K562 (cell line): ENCODE results near the gene GHR. TPM values are rescaled to one million over a fixed set of nuclear protein-coding genes. Genes with fewer than 3 reads are reported as not detected.

ENCODE experiments used
- ATAC-seq: fragments of 200-7000 bp; cut with Tn5 transposase; 3 replicates; pipeline ENCODE4 v1.9.1; 2020; ENCODE audit warnings: moderate library complexity
- BruUV-seq: library from RNA; stranded (reverse); fragments of 400-500 nt; replicated peaks from 2 replicates; lab custom pipeline; 2021; lab: Mats Ljungman, UMichigan
- CTCF ChIA-PET: fragments of 300-600 bp; formaldehyde crosslinking; extraction: SDS; loops from one replicate; lab custom pipeline; 2021; ENCODE audit warnings: low intra/inter-chr PET ratio; lab: Yijun Ruan, JAX
- POLR2A ChIA-PET: fragments of 300-600, 350-650 bp; sonication (Branson Sonifier 250); formaldehyde crosslinking; extraction: SDS; loops from one replicate; lab custom pipeline; 2021; ENCODE audit warnings: antibody characterized with exemption, inconsistent platforms; lab: Yijun Ruan, JAX
- DNase-seq, 4 experiments: peaks; one replicate each; pipeline versions ENCODE4 v3.0.0 to v3.0.0-alpha.2; 2011 to 2018; ENCODE audit warnings: low spot score in 3 of 4, mixed read lengths in 3 of 4; ENCODE audit errors: extremely low read depth in 1 of 4
- FAIRE-seq: peaks from 2 replicates; lab custom pipeline; 2011; peaks lifted over from hg19 to GRCh38; lab: Jason Lieb, UNC
- H2AFZ ChIP-seq: 2 replicates; pipeline ENCODE4 v1.6.0; 2011; ENCODE audit warnings: low read depth, low read length, control low read depth, inconsistent platforms
- H3K27ac ChIP-seq: fragments of 200-600 bp; 3 replicates; pipeline ENCODE4 v1.8.0; 2011; ENCODE audit warnings: low read depth, mild to moderate bottlenecking, control low read depth, inconsistent platforms, low read length, moderate library complexity, mixed read lengths; ENCODE audit errors: extremely low read depth
- H3K27me3 ChIP-seq, 2 experiments: fragments of 300-600 bp in 1 of 2; 2 replicates in 1 of 2; 3 replicates in 1 of 2; pipeline versions ENCODE4 v1.6.0 to v1.8.0; 2011; ENCODE audit warnings: inconsistent platforms in 2 of 2, low read length in 2 of 2, mild to moderate bottlenecking in 1 of 2, mixed read lengths in 1 of 2, moderate library complexity in 1 of 2; ENCODE audit not compliant: control insufficient read depth in 2 of 2, insufficient read depth in 2 of 2
- H3K36me3 ChIP-seq: fragments of 300-600 bp; 3 replicates; pipeline ENCODE4 v1.8.0; 2011; ENCODE audit warnings: mild to moderate bottlenecking, low read length, inconsistent platforms; ENCODE audit not compliant: control insufficient read depth, insufficient read depth
- H3K4me1 ChIP-seq, 2 experiments: fragments of 200-600 bp in 1 of 2; replicated peaks in 1 of 2; 2 replicates in 1 of 2; 3 replicates in 1 of 2; pipeline versions ENCODE4 v1.5.1 to v1.8.0; 2011; ENCODE audit warnings: inconsistent platforms in 2 of 2, low read length in 2 of 2, mild to moderate bottlenecking in 1 of 2, mixed read lengths in 1 of 2, moderate library complexity in 1 of 2; ENCODE audit not compliant: control insufficient read depth in 2 of 2, insufficient read depth in 2 of 2
- H3K4me2 ChIP-seq: 2 replicates; pipeline ENCODE4 v1.6.1; 2011; ENCODE audit warnings: low read length, control low read depth, inconsistent platforms, mixed read lengths; ENCODE audit not compliant: insufficient read depth
- H3K4me3 ChIP-seq: fragments of 200-600 bp; sonication (generic), shearing (Covaris generic); 2 replicates; pipeline ENCODE4 v1.5.1; 2016; ENCODE audit warnings: control low read depth, inconsistent platforms
- H3K79me2 ChIP-seq: fragments of 200-600 bp; 3 replicates; pipeline ENCODE4 v1.8.0; 2011; ENCODE audit warnings: low read length, inconsistent platforms; ENCODE audit not compliant: control insufficient read depth, insufficient read depth
- H3K9ac ChIP-seq, 2 experiments: 2 replicates each; pipeline versions ENCODE4 v1.6.0 to v1.6.1; 2011; ENCODE audit warnings: low read depth in 2 of 2, low read length in 2 of 2, control low read depth in 1 of 2, inconsistent platforms in 1 of 2, mild to moderate bottlenecking in 1 of 2, mixed read lengths in 1 of 2; ENCODE audit not compliant: insufficient read depth in 1 of 2
- H3K9me1 ChIP-seq: one replicate; pipeline ENCODE4 v1.6.0; 2011; ENCODE audit warnings: inconsistent platforms, mild to moderate bottlenecking, low read length, moderate library complexity; ENCODE audit not compliant: control insufficient read depth, insufficient read depth
- H3K9me3 ChIP-seq: replicated peaks from 2 replicates; pipeline ENCODE4 v1.5.1; 2011; ENCODE audit warnings: low read depth, low read length, inconsistent platforms; ENCODE audit not compliant: control insufficient read depth, insufficient read depth
- H4K20me1 ChIP-seq: replicated peaks from 2 replicates; pipeline ENCODE4 v1.6.1; 2011; ENCODE audit warnings: low read length, inconsistent platforms, mixed read lengths; ENCODE audit not compliant: control insufficient read depth, insufficient read depth
- ARID2 ChIP-seq: fragments of 450-650 bp; IDR thresholded peaks from 2 replicates; pipeline ENCODE4 v1.6.1; 2017; ENCODE audit warnings: antibody characterized with exemption, mild to moderate bottlenecking
- DEAF1 ChIP-seq: fragments of 450-650 bp; formaldehyde crosslinking; IDR thresholded peaks from 2 replicates; pipeline ENCODE4 v1.4.0; 2020; ENCODE audit warnings: mild to moderate bottlenecking, moderate library complexity
- ESRRB ChIP-seq: fragments of 250-450 bp; sonication (Bioruptor Pico); IDR thresholded peaks from 2 replicates; pipeline ENCODE4 v1.5.0; 2020; ENCODE audit warnings: mild to moderate bottlenecking, moderate library complexity, borderline replicate concordance
- HES1 ChIP-seq: fragments of 450-650 bp; IDR thresholded peaks from 2 replicates; pipeline ENCODE4 v1.6.1; 2016; ENCODE audit warnings: low read depth, mild to moderate bottlenecking, moderate library complexity
- PHF21A ChIP-seq: fragments of 450-650 bp; IDR thresholded peaks from 2 replicates; pipeline ENCODE4 v1.6.1; 2017; ENCODE audit warnings: low read depth, borderline replicate concordance
- SMARCB1 ChIP-seq: IDR thresholded peaks from 2 replicates; pipeline ENCODE4 v1.6.1; 2011; ENCODE audit warnings: improper control_type of control experiment, low read depth; ENCODE audit not compliant: insufficient read length
- ZNF347 ChIP-seq: fragments of 450-650 bp; formaldehyde crosslinking; IDR thresholded peaks from 2 replicates; pipeline ENCODE4 v1.4.0; 2020; ENCODE audit warnings: low read depth, mild to moderate bottlenecking, moderate library complexity
- WGBS: fragments of 100-300 bp; shearing (Covaris generic); methylation state at CpG from one replicate; pipeline ENCODE4 v1.1.6; 2016; ENCODE audit warnings: low coverage, mixed read lengths; ENCODE audit not compliant: insufficient coverage; ENCODE audit errors: missing lambda C conversion rate; 5-methylcytosine and 5-hydroxymethylcytosine counted together
- in situ Hi-C: fragments of 300-500 bp; cut with MboI; formaldehyde crosslinking; loops from 4 replicates; pipeline ENCODE4 v1.15.0; 2018; ENCODE audit warnings: inconsistent platforms, mixed read lengths
- intact Hi-C: fragments of 100-400 bp; cut with micrococcal nuclease; formaldehyde crosslinking; loops from 2 replicates; pipeline ENCODE4 v1.14.2; 2022
- polyA plus RNA-seq, 8 experiments: library from polyadenylated mRNA; depleted of rRNA in 4 of 8; stranded (reverse) in 5 of 8; unstranded in 3 of 8; fragments of >200 nt; fragmentation: Nextera tagmentation in 2 of 8; fragmentation: Illumina TruSeq in 1 of 8; extraction: Ambion mirVana in 2 of 8; extraction: Trizol in 1 of 8; gene quantifications; 2 replicates each; pipeline versions ENCODE4 v1.2.1 to v1.2.3, GENCODE V29; 2011 to 2014; ENCODE audit warnings: inconsistent platforms in 1 of 8, missing spikeins in 1 of 8
- total RNA-seq, 7 experiments: library from RNA; depleted of rRNA in 6 of 7; stranded (reverse); fragments of >200 nt in 6 of 7; fragmentation: Illumina TruSeq in 2 of 7; extraction: Trizol in 2 of 7; gene quantifications; 2 replicates each; pipeline versions ENCODE4 v1.2.1 to v1.2.3, GENCODE V29; 2011 to 2021; ENCODE audit warnings: low replicate concordance in 1 of 7
- TF ChIP-seq, protein P1 (sequence below): sonication (generic); formaldehyde crosslinking; IDR thresholded peaks from 2 replicates; pipeline ENCODE4 v1.8.1; 2022; ENCODE audit warnings: missing genetic modification reagents
- TF ChIP-seq, protein P2 (sequence below), 2 experiments: fragments of 450-650 bp in 1 of 2; IDR thresholded peaks; 2 replicates each; pipeline ENCODE4 v1.6.1; 2011 to 2017; ENCODE audit warnings: low read depth in 2 of 2, antibody characterized with exemption in 1 of 2, borderline replicate concordance in 1 of 2, low read length in 1 of 2, mild to moderate bottlenecking in 1 of 2, mixed read lengths in 1 of 2; ENCODE audit not compliant: control insufficient read depth in 1 of 2
- TF ChIP-seq, protein P3 (sequence below): sonication (generic); formaldehyde crosslinking; IDR thresholded peaks from 2 replicates; pipeline ENCODE4 v1.9.0; 2022; ENCODE audit warnings: mild to moderate bottlenecking, missing genetic modification reagents

The GHR gene
- total and polyA plus RNA-seq, 9 of the 15 experiments (the other 6 are each of a cell fraction or from before 2014, with no cell fraction given) = 0.01 to 0.13 (median 0.07) TPM; not detected in 5

DNA sequence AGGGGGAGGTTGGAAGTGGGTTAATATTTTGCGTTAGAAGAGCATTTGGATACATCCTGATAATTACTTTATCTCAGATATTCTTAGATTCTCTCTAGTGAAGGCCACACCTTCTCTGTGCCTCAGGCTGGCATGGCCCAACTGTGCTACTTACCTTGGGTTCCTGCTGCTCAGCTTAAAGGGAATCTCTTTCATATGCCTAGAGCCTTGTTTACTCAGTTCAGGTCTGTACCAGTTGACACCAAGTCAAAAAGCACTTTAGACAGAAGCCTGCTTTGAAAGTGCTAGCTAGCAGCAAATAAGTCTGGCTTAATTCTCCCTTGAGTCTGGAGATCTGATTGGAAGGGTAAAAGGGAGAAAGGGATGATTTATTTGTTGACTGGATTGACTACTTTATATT, 74.8 kb downstream of the GHR start:
- Histone ChIP-seq H3K9ac (no peak overlapping the region), H2AFZ (no peak overlapping the region), H3K9me1 (no peaks in the 10 kb centered on the region), H3K4me3 (no peak overlapping the region), H3K4me1 (no peaks in the 10 kb centered on the region), H3K79me2 (no peaks in the 10 kb centered on the region), H3K27ac (no peak overlapping the region), H3K27me3 (no peaks in the 10 kb centered on the region), H3K4me2 (no peak overlapping the region), H3K9me3 (no peaks in the 10 kb centered on the region), H4K20me1 (no peaks in the 10 kb centered on the region), H3K36me3 (no peaks in the 10 kb centered on the region)
- BruUV-seq = no TSS peak
- no peak for FAIRE-seq
- in situ Hi-C loops (no loop called here), intact Hi-C loops (no loop called here)
- WGBS = 0% methylated on average over 1 of the region's 1 CpG
- ATAC-seq = no peak
- CTCF ChIA-PET = no interaction called here
- TF ChIP-seq, protein P1, sequence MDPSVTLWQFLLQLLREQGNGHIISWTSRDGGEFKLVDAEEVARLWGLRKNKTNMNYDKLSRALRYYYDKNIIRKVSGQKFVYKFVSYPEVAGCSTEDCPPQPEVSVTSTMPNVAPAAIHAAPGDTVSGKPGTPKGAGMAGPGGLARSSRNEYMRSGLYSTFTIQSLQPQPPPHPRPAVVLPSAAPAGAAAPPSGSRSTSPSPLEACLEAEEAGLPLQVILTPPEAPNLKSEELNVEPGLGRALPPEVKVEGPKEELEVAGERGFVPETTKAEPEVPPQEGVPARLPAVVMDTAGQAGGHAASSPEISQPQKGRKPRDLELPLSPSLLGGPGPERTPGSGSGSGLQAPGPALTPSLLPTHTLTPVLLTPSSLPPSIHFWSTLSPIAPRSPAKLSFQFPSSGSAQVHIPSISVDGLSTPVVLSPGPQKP = no peak
- no peak for TF ChIP-seq ARID2
- TF ChIP-seq ZNF347 (CRISPR knock-in tag) = no peak
- no peak for TF ChIP-seq PHF21A
- TF ChIP-seq, protein P2, sequence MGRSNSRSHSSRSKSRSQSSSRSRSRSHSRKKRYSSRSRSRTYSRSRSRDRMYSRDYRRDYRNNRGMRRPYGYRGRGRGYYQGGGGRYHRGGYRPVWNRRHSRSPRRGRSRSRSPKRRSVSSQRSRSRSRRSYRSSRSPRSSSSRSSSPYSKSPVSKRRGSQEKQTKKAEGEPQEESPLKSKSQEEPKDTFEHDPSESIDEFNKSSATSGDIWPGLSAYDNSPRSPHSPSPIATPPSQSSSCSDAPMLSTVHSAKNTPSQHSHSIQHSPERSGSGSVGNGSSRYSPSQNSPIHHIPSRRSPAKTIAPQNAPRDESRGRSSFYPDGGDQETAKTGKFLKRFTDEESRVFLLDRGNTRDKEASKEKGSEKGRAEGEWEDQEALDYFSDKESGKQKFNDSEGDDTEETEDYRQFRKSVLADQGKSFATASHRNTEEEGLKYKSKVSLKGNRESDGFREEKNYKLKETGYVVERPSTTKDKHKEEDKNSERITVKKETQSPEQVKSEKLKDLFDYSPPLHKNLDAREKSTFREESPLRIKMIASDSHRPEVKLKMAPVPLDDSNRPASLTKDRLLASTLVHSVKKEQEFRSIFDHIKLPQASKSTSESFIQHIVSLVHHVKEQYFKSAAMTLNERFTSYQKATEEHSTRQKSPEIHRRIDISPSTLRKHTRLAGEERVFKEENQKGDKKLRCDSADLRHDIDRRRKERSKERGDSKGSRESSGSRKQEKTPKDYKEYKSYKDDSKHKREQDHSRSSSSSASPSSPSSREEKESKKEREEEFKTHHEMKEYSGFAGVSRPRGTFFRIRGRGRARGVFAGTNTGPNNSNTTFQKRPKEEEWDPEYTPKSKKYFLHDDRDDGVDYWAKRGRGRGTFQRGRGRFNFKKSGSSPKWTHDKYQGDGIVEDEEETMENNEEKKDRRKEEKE (IDR thresholded peaks at IDR 0.05; ENCODE audit: borderline replicate concordance in 1 of 2, control insufficient read depth in 1 of 2, low read depth in 2 of 2, low read length in 1 of 2) = no peak
- TF ChIP-seq SMARCB1 = no peak
- TF ChIP-seq, protein P3, sequence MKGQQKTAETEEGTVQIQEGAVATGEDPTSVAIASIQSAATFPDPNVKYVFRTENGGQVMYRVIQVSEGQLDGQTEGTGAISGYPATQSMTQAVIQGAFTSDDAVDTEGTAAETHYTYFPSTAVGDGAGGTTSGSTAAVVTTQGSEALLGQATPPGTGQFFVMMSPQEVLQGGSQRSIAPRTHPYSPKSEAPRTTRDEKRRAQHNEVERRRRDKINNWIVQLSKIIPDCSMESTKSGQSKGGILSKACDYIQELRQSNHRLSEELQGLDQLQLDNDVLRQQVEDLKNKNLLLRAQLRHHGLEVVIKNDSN (CRISPR knock-in tag) = no peak
- TF ChIP-seq DEAF1 (CRISPR knock-in tag) = no peak
- TF ChIP-seq ESRRB (CRISPR knock-in tag) = no peak
- TF ChIP-seq HES1 = no peak
- TF ChIP-seq, all 486 proteins: peak for 0
- DNase-seq = no peak
- POLR2A ChIA-PET = interaction anchor here (0.5 kb wide), 1 partner anchor 24 kb away, joined by 3 read pairs; no protein-coding TSS in a partner anchor
